Transverse colon (tissue), 4 donors: ENCODE results near the gene HOXC4.
"Not testable (repeated sequence)": the region's sequence is repeated elsewhere in the genome, so short reads cannot be mapped to it uniquely, and the experiment has no call there.

Experiments used
- CTCF ChIP-seq, 5 experiments: fragments of 200-600 bp in 3 of 5; fragments of 450-650 bp in 2 of 5; sonication (generic) in 3 of 5; IDR thresholded peaks; 1 replicate in 2 of 5; 2 replicates in 3 of 5; pipeline ENCODE4 v1.5.1; 2016 to 2017; ENCODE audit warnings: antibody characterized with exemption in 5 of 5, inconsistent platforms in 3 of 5, mild to moderate bottlenecking in 2 of 5, moderate library complexity in 1 of 5
- EP300 ChIP-seq: sonication (generic); formaldehyde crosslinking; IDR thresholded peaks from one replicate; pipeline ENCODE4 v1.6.1; 2017; ENCODE audit warnings: antibody characterized with exemption, low read depth
- POLR2A ChIP-seq: fragments of 450-650 bp; IDR thresholded peaks from one replicate; pipeline ENCODE4 v1.6.1; 2016; ENCODE audit warnings: antibody characterized with exemption, mild to moderate bottlenecking, moderate library complexity
- POLR2AphosphoS5 ChIP-seq, 3 donors: sonication (generic); formaldehyde crosslinking; IDR thresholded peaks; one replicate each; pipeline ENCODE4 v1.6.1; 2016; ENCODE audit warnings: antibody characterized with exemption in 3 of 3

GRCh38 chr12:54079115-54079514 is 25.5 kb downstream of the HOXC4 start:
- not testable (repeated sequence) for TF ChIP-seq CTCF (IDR thresholded peaks at IDR 0.05); POLR2A; EP300; POLR2AphosphoS5 (IDR thresholded peaks at IDR 0.05)
